ENCODE measurements around the gene LPP. TPM values are rescaled to one million over a fixed set of nuclear protein-coding genes. Genes with fewer than 3 reads are reported as not detected.

LPP gene
- total and polyA plus RNA-seq, 9 of the 15 experiments (the other 6 are each of a cell fraction or from before 2014, with no cell fraction given), result 0.07 to 0.18 TPM; not detected in 7

- H3K4me3 ChIP-seq, result no peak overlapping the region
- H4K20me1 ChIP-seq (replicated peaks; ENCODE audit: control insufficient read depth, insufficient read depth, low read length), result no peaks in the 10 kb centered on the region
- ATAC-seq (no peak), FAIRE-seq (no peak), DNase-seq (ENCODE audit: extremely low read depth in 1 of 4, low spot score in 3 of 4) (no peak)
- no TSS peak for BruUV-seq (replicated peaks)
- no peaks in the 10 kb centered on the region for H3K27me3 ChIP-seq (ENCODE audit: control insufficient read depth in 2 of 2, insufficient read depth in 2 of 2, low read length in 2 of 2)
- no peaks in the 10 kb centered on the region for H3K4me1 ChIP-seq (replicated peaks in 1 of 2; ENCODE audit: control insufficient read depth in 2 of 2, insufficient read depth in 2 of 2, low read length in 2 of 2)
- H3K9ac ChIP-seq (ENCODE audit: insufficient read depth in 1 of 2, low read depth in 2 of 2, low read length in 2 of 2), result no peak overlapping the region
- no peaks in the 10 kb centered on the region for H3K36me3 ChIP-seq (ENCODE audit: control insufficient read depth, insufficient read depth, low read length)
- no peak overlapping the region for H2AFZ ChIP-seq (ENCODE audit: low read depth, low read length)
- H3K27ac ChIP-seq (ENCODE audit: extremely low read depth, low read depth, low read length), result no peak overlapping the region
- no peaks in the 10 kb centered on the region for H3K9me3 ChIP-seq (replicated peaks; ENCODE audit: control insufficient read depth, insufficient read depth, low read depth, low read length)
- in situ Hi-C loops (cut with MboI), result no loop called here
- intact Hi-C loops (cut with micrococcal nuclease), result no loop called here
- POLR2A ChIA-PET, result interaction anchor here (0.6 to 1.1 kb wide), 2 partner anchors 11 to 130 kb away, joined by 3 read pairs; no protein-coding TSS in a partner anchor
- no peaks in the 10 kb centered on the region for H3K79me2 ChIP-seq (ENCODE audit: control insufficient read depth, insufficient read depth, low read length)
- H3K4me2 ChIP-seq (ENCODE audit: insufficient read depth, low read length), result no peak overlapping the region
- H3K9me1 ChIP-seq (ENCODE audit: control insufficient read depth, insufficient read depth, low read length), result no peaks in the 10 kb centered on the region
- WGBS (ENCODE audit: insufficient coverage, low coverage, missing lambda C conversion rate), result 0% methylated on average over 3 of the region's 3 CpGs
- CTCF ChIA-PET (ENCODE audit: low intra/inter-chr PET ratio), result no interaction called here
- TF ChIP-seq NR3C1 (CRISPR knock-in tag; IDR thresholded peaks at IDR 0.05) (no peak), ESRRB (CRISPR knock-in tag; IDR thresholded peaks at IDR 0.05; ENCODE audit: borderline replicate concordance) (no peak), ZZZ3 (IDR thresholded peaks at IDR 0.05) (no peak), TARDBP (IDR thresholded peaks at IDR 0.05) (no peak), ZNF184 (CRISPR knock-in tag; IDR thresholded peaks at IDR 0.05) (no peak), EWSR1 (IDR thresholded peaks at IDR 0.05; ENCODE audit: borderline replicate concordance, low read depth, partially characterized antibody) (no peak), CHD1 (IDR thresholded peaks at IDR 0.05; ENCODE audit: low read length) (no peak), ZNF57 (CRISPR knock-in tag; IDR thresholded peaks at IDR 0.05) (no peak), GTF2F1 (IDR thresholded peaks at IDR 0.05; ENCODE audit: low read depth, low read length) (no peak), PTRF (tag; IDR thresholded peaks at IDR 0.05) (no peak), ZNF398 (CRISPR knock-in tag; IDR thresholded peaks at IDR 0.05) (no peak), BCL6 (CRISPR knock-in tag; IDR thresholded peaks at IDR 0.05) (no peak), ZEB2 (IDR thresholded peaks at IDR 0.05) (no peak), E2F5 (CRISPR knock-in tag; IDR thresholded peaks at IDR 0.05) (no peak), CHCHD3 (CRISPR knock-in tag; IDR thresholded peaks at IDR 0.05) (no peak), ATF4 (CRISPR knock-in tag; IDR thresholded peaks at IDR 0.05) (no peak), TBL1XR1 (IDR thresholded peaks at IDR 0.05; ENCODE audit: low read length in 2 of 2) (no peak), NUFIP1 (IDR thresholded peaks at IDR 0.05; ENCODE audit: partially characterized antibody) (no peak)
- TF ChIP-seq, protein P1, sequence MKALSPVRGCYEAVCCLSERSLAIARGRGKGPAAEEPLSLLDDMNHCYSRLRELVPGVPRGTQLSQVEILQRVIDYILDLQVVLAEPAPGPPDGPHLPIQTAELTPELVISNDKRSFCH (CRISPR knock-in tag; IDR thresholded peaks at IDR 0.05), result no peak
- TF ChIP-seq, protein P1 (tag; IDR thresholded peaks at IDR 0.05), result no peak
These were observed 206.5 kb downstream of the LPP start for GRCh38 chr3:188360364-188360881.

Data from K562 (cell line).